Hematopoietic multipotent progenitor cell treated with erythropoietin and hydrocortisone succinate and interleukin-3 and kit ligand, for 17 days (in vitro differentiated cells): ENCODE measurements around the gene CDSN.
"Not testable (repeated sequence)": the region's sequence is repeated elsewhere in the genome, so short reads cannot be mapped to it uniquely, and the experiment has no call there.

Experiments used
- DNase-seq: peaks from one replicate; pipeline ENCODE4 v3.0.0-alpha.2; 2015; ENCODE audit warnings: low spot score

Gene CDSN, protein sequence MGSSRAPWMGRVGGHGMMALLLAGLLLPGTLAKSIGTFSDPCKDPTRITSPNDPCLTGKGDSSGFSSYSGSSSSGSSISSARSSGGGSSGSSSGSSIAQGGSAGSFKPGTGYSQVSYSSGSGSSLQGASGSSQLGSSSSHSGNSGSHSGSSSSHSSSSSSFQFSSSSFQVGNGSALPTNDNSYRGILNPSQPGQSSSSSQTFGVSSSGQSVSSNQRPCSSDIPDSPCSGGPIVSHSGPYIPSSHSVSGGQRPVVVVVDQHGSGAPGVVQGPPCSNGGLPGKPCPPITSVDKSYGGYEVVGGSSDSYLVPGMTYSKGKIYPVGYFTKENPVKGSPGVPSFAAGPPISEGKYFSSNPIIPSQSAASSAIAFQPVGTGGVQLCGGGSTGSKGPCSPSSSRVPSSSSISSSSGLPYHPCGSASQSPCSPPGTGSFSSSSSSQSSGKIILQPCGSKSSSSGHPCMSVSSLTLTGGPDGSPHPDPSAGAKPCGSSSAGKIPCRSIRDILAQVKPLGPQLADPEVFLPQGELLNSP

DNA sequence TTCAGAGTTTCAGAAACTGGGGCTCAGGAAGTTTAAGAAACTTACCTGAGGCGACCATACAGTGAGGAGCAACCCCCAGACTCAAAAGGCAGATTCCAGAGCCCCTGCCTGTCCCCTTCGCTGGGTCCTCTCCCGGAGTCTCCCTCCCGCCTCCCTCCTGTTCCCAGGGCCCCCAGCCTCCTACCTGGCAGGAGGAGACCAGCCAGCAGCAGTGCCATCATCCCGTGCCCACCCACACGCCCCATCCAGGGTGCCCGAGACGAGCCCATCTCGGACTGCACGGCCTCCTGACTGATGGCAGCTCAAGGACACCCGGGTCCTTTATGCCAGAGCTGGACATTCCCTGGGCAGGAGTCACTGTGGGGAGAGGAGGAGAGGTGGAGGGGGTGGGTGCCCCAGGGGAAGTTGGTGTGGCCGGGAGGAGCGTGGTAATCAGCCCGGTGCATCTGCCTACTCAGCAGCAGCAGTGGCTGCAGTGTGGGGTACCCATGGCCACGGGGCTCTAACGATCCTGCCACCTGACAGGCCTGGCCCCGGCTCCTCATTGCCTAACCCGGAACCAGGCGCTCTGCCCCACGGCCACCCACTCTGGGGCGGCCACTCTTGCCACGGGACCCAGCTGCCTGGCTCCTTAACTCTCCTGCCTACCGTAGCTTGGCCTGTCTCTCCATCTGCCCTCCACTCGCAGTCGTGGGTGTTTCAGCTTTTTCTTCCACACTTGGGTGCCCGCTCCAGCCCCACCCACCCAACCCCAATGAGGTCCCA is at the start of gene CDSN:
Gene CDSN (minus strand): TSS at position 296 of the 765 bp plus-strand sequence. CDS start 27 bp downstream, at position 269.
- DNase-seq: no peak

DNA sequence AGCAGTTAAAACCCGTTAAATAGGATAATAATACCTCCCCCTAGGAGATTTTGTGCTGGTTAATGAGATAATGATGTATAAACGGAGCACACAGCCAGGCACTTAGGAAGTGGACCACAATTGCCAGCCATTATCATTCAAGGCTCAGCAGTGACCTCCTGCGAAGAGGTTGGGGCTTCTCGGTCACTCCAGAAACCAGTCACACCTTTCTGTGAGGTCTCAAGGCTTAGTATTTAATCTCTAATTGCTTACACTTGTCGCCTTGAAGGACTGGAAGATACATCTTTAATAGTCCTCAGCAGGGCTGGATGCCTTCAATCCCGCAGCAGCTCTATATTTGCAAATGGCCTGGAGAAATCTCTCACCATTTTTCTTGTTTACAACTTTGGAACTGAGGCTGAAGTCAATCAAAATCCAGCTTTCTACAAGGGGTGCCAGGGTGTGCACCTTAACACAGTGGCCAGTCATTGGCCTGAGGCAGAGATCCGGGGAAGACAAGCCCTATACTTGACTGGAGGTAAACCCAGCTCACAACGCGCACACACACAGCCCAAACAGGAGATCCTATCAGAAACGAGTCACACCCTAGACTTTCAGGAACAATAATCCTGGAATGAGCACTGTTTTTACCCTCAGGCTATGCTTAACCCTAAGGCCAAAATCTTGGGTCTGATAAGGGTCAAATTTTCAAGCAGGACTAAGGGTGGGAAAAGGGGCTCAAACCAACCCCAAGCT is 49.0 kb upstream of the CDSN start:
- DNase-seq: no peak

DNA sequence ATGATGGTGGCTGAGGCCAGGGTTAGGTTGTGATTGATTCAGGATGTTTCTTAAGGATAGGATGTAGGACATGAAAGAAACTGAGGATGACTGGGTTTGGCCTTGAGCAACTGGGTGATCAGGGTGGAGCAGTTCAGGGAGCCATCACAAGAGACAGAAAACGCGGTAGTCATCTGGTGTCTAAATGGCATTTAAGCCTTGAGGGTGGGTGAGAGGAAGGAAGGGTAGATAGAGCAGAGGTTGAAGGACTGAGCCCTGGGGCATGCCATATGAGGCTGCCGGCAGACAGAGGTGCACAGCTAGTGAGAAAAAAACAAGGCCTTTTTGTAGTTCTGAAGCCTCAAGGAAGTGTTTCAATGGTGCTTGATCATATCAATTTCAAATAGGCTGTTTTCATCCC is 48.4 kb upstream of the CDSN start:
- DNase-seq: no peak

DNA sequence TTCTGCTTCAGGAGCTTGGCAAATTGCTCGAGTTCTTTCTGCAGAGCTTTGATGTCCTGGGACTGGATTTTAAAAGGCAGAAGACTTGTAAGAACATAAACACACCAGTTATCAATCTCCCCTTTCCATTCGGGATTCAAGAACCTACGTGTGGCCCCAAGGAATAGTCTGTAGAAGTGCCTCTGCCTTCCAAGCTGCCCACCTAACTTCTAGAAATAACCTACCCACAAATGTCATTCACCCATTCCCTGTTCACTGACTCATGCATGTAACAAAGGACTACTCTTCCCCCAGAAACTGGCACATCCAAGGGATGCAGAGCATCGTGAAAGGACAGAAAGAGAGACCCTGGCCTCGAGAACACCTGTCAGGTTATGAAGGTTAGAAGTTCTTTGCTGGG is 45.7 kb upstream of the CDSN start:
- no peak for DNase-seq

DNA sequence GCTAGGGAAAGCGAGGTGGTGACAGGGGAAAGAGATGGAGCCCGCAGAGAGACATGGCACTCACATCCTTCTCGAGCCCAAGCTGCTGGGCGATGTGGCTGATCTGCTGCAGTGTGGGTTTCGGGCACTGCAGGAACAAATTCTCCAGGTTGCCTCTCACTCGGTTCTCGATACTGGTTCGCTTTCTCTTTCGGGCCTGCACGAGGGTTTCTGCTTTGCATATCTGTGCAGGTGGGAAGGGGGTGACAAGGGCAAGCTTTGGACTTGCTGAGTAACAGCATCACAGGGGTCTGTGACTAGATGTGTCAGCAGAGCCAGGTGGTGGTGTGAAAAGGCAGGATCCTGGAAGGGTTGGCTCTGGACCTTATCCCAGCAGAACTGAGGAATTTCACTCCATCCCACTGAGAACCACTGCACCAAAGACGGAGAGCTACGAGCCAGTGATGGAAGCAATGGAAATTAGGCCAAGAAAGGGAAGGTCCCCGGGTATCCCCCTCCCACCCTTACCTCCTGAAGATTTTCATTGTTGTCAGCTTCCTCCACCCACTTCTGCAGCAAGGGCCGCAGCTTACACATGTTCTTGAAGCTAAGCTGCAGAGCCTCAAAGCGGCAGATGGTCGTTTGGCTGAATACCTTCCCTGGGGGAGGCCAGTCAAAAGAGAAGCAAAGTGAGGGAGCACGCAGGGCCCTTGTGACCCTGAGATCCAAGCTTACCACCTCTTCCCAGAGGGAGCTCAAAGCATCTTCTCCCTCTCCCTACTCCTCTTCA is 45.0 kb upstream of the CDSN start:
- DNase-seq: not testable (repeated sequence)

DNA sequence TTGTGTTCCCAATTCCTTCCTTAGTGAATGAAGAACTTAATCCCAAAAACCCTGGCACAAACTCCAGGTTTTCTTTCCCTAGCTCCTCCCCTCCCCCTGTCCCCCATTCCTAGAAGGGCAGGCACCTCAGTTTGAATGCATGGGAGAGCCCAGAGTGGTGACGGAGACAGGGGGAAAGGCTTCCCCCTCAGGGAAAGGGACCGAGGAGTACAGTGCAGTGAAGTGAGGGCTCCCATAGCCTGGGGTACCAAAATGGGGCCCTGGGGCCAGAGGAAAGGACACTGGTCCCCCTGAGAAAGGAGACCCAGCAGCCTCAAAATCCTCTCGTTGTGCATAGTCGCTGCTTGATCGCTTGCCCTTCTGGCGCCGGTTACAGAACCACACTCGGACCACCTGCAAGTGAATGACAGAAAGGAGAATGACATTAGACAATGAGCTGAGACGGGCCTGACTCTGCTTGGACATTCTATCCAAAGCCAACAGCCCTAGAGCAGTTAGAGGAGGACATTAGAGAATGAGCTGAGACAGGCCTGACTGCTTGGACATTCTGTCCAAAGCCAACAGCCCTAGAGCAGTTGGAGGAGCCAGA is 44.3 kb upstream of the CDSN start:
- not testable (repeated sequence) for DNase-seq

DNA sequence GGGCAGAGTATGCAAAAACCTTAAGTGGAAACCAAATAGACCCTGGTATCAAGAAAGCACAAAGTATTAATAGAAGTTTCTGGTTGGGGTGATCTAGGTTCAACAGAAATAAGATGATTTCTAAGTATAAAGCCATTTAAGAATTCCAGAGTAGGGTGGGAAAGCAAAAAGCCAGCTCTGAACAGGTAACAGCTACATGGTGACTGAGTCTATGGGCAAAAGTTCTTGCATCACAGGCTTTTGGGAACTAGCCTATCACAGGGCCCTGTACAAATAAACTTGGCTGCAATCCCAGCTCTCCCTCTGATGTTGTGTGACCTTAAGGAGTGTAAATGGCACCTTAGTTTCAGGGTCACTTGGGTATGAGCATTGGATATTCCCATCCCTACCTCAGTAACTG is 43.7 kb upstream of the CDSN start:
- DNase-seq: no peak

DNA sequence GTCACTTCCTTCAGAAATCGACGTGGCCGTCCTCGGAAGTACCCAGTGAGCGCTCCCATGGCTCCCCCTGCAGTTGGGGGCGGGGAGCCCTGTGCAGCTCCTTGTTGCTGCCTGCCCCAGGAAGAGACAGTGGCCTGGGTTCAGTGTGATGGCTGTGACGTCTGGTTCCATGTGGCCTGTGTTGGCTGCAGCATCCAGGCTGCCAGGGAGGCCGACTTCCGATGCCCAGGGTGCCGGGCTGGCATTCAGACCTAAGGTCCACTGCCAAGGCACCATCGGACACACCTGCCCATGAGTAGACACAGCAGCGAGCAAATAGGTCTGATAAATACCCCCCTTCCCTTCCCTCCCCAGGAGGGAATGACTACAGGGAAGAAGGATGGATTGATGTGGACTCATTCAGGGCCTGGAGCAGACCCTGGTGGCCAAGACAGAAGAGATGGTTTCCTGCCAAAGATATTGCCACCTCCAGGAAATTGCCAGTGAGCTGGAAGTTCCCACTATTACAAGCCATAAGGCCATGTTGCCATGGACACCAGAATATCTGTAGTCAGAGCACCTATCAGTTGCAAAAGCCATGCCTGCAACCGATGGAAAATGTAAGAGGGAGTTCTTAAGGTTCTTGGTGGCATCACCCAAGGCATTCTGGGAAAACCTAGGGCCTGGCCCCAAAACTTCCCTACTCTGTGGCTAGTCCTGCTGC is 42.4 kb upstream of the CDSN start:
- no peak for DNase-seq

DNA sequence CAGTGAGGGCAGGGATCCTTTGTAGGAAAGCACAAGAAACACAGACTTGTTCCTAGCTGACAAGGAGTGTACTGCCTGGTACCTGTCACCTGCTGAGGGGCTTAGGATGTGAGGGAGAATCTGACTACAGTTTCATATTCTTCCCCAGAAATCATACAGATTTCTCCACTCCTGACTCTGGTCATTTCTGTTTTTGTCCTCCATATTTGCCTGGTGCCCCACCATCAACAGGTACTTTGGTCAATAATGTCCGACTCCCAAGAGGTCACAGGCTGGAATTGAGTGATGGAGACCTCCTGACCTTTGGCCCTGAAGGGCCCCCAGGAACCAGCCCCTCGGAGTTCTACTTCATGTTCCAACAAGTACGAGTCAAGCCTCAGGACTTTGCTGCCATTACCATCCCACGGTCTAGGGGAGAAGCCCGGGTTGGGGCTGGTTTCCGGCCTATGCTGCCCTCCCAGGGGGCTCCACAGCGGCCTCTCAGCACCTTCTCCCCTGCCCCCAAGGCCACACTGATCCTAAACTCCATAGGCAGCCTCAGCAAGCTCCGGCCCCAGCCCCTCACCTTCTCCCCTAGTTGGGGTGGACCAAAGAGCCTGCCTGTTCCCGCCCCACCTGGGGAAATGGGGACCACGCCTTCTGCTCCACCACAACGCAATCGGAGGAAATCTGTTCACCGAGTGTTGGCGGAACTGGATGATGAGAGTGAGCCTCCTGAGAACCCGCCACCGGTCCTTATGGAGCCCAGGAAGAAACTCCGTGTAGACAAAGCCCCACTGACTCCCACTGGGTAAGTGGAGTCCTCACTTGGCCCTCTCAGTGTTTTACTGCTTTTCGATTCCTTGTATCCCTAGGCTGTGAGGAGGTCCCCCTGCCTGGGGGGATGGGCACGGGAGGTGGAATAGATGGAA is 41.2 kb upstream of the CDSN start:
- no peak for DNase-seq

DNA sequence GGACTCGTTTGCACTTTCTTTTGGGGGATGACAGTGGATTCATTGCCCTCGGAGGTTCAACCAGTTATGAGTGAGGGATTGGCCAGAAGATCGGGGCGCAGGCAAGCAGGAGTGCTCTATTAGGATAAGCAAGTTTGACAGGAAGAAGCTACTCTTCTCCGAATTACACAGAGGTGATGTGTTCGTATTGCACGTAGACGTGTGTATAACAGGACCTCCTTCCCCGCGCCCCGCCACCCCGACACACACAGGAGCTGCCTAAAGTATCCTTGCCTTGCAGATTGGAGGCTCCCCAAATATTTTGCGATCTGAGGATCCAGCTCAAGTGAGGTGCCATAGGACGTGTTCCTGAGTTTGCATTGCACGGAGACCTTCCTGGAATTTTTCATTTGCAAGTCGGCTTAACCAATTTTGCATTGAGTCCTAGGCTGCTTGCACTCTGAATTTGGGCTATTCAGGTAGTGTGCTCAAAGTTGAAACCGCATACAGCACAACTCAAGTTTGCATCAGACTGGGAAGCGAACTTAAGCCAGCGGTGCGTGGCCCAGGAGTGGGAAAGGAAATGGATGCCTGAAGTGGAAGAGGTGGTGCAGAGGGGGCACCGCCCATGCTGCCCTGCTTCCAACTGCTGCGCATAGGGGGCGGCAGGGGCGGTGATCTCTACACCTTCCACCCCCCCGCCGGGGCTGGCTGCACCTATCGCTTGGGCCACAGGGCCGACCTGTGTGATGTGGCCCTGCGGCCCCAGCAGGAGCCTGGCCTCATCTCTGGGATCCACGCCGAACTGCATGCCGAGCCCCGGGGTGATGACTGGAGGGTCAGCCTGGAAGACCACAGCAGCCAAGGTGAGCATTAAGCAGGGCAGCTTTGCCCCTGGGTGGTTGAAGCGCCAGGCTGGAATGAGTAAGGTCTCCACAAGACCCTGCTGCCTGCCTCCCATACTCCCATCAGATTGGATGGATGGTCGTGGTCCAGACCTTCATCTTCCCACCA is 38.9 kb upstream of the CDSN start:
- peak; percentile 11 for DNase-seq

DNA sequence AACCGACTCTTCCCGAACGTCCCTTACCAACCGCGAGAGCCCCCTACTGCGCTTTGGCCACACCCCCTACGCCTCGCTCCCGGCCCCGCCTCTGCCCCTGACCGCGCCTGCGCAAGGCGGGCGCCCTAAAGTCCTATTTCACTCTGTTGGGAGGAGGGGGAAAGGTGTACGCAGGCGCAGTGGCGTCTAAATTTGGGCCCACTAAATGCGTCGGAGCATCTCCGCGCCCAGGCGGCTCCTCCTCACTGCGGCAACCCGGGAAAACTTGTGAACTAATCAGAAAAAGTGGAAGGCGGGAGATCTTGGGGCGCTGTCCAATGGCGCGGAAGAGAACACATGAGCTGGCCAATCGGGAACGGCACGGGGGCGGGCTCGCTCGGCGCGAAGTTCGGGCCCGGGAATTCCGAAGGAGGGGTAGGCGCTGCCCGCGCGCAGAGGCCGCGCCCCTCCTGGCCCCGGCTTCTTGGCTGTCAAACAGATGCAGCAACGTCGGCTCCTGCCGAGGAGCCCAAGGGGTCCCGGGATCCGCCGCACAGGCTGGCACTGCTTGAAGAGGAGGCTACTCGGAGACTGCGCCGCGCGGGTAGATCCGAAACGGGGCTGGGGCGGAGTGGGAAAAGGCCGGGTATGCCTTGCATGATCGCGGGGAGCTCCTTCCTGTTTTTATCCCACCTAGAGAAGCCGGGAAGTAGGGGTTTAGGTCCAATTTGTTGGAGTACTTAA is 38.1 kb upstream of the CDSN start, which contains the start of gene TCF19:
Gene TCF19 (plus strand): TSS at position 450 of the 723 bp plus-strand sequence. CDS start 881 bp downstream, outside the sequence.
- peak; percentile 96 for DNase-seq

DNA sequence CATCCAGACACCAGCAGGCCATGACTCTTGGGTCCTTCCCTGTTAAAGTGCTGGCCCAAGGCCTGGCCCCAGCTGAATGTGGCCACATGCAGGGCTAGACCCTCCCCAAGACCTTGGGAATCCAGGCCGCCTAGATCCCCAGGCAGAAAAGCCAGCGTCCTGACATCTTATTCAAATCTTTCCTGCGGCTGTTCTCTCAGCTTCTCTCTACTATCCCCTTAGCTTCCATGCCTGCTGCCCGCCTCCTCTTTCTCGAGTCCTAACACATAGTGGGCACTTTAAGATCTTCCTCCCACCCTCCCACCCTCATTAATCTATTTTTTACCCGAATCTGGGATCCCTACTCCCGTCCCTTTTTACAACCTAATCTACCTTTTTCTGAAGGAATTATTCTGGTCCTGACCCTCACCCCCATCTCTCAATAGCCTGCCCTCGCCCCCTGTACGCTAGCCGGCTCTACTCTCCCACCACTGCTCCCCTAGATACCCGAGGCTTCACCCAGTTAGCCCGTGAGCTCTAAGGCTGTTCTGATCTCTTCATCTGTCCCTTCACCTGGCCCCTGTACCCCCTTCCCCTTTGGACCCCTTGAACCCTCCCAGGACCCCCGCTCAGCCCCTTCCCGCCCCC is 37.4 kb upstream of the CDSN start, which contains the start of gene CCHCR1:
Gene CCHCR1 (minus strand): TSS at position 290 of the 627 bp plus-strand sequence. CDS start 202 bp downstream, at position 88.
- DNase-seq: no peak

DNA sequence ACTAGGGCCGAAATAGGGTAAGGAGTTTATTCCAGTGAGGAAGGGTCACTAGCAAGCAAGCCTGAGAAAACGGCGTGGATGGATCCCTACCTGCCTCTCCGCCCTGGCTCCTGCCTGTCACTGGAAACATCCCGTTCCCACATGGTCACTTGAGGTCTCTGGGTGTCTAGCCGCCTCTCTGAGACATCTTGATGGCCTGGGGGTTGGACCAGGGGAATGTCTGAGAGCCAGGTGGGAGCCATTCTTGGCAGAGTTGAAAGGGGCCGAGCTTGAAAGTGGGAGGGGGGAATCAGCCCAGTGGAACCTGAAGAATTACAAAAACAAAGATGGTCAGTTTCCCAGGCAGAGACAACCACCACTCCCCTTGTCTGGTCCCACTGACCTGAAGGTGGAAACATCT is 36.4 kb upstream of the CDSN start:
- DNase-seq: no peak

DNA sequence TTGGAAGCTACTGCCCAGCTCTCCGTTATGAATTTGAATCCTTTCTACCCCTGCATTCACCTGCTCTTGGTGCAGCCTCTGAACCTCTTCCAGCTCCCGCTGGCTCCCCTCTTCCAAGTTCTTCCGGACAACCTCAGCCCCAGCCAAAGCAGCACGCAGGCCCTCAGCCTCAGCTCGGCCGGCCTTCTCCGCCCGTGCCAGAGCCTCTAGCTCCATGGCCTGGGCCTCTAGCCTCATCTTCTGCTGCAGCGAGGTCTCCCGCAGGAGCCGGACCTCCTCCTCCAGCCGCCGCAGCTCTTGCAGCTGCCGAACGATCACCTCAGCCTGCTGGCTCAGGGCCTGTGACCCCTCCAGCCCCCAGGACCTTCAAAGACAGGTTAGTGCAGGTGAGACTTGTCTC is 34.2 kb upstream of the CDSN start:
- no peak for DNase-seq

DNA sequence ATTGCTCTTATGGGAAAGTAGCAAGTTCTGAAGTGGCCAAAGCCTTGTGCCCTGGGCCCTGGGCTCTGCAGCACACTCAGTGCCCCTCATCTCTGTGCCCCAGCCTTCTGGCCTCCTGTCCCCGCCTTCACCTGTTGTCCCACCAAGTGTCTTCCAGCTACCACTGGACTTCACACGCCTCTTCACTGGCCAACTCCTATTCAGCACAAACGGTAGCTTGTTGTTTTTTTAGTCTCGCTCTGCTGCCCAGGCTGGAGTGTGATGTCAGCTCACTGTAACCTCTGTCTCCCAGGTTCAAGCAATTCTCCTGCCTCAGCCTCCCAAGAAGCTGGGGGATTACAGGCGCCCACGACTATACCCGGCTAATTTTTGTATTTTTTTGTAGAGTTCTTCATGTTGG is 32.5 kb upstream of the CDSN start:
- no peak for DNase-seq

DNA sequence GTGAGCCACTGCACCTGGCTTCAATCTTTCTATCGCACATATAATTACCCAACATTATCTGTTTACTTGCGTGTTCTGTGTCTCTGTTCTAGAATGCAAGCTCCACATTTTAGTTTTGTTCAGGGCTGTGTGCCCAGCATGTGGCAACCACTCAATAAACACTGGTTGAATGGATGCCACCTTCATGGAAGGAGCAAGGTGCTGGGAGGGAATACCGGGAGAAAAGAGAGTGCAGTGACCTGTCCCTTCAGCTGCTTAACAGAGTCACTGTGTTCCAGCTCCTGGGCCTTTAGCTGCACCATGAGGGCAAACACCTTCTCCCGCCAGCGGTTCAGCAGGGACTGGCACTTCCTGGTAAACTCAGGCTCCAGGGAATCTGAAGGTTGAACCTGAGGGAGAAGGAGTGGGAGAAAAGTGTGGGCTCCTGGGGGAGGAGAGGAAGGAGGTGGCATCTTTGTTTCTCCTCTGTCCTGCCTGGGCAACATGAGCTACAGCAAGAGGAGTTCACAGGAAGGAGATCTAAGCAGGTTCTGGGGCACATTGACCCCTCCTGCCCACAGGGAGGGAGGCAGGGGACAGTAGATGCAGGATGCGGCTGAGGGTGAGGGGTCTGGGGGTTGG is 29.7 kb upstream of the CDSN start:
- DNase-seq: no peak
